Measurements from ENCODE around the gene GNL3.

- TF ChIP-seq, protein P1, sequence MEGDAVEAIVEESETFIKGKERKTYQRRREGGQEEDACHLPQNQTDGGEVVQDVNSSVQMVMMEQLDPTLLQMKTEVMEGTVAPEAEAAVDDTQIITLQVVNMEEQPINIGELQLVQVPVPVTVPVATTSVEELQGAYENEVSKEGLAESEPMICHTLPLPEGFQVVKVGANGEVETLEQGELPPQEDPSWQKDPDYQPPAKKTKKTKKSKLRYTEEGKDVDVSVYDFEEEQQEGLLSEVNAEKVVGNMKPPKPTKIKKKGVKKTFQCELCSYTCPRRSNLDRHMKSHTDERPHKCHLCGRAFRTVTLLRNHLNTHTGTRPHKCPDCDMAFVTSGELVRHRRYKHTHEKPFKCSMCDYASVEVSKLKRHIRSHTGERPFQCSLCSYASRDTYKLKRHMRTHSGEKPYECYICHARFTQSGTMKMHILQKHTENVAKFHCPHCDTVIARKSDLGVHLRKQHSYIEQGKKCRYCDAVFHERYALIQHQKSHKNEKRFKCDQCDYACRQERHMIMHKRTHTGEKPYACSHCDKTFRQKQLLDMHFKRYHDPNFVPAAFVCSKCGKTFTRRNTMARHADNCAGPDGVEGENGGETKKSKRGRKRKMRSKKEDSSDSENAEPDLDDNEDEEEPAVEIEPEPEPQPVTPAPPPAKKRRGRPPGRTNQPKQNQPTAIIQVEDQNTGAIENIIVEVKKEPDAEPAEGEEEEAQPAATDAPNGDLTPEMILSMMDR (IDR thresholded peaks at IDR 0.05; ENCODE audit: control extremely low read depth in 1 of 3, insufficient read depth in 1 of 3, low read depth in 1 of 3, low read length in 3 of 3), result no peak
- TF ChIP-seq, protein P2, sequence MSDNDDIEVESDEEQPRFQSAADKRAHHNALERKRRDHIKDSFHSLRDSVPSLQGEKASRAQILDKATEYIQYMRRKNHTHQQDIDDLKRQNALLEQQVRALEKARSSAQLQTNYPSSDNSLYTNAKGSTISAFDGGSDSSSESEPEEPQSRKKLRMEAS (IDR thresholded peaks at IDR 0.05), result no peak
- TF ChIP-seq ZNF274 (IDR thresholded peaks at IDR 0.05; ENCODE audit: borderline replicate concordance, extremely low read depth, low read length) (no peak), SP1 (IDR thresholded peaks at IDR 0.05; ENCODE audit: low read depth, low read length) (no peak), CEBPB (IDR thresholded peaks at IDR 0.05; ENCODE audit: low read depth, low read length) (no peak), HDAC6 (IDR thresholded peaks at IDR 0.05; ENCODE audit: low read depth, low read length) (no peak), SP2 (IDR thresholded peaks at IDR 0.05; ENCODE audit: low read length) (no peak), POLR2A (IDR thresholded peaks at IDR 0.05; ENCODE audit: control extremely low read depth in 1 of 2, low read depth in 2 of 2, low read length in 2 of 2) (no peak)
These were observed 2.2 kb upstream of the GNL3 start for GRCh38 chr3:52683611-52684010.

Data from H1 (cell line).